Body of pancreas (tissue), 4 donors: Measurements from ENCODE around the gene CDKL4.

Experiments
- CTCF ChIP-seq, 7 experiments: fragments of 450-650 bp in 4 of 7; fragments of 200-600 bp in 3 of 7; sonication (generic) in 3 of 7; IDR thresholded peaks; one replicate each; pipeline ENCODE4 v1.5.1; 2016 to 2019; ENCODE audit warnings: antibody characterized with exemption in 7 of 7
- POLR2A ChIP-seq, 3 donors: fragments of 450-650 bp; IDR thresholded peaks; one replicate each; pipeline ENCODE4 v1.6.1; 2016; ENCODE audit warnings: antibody characterized with exemption in 3 of 3, mild to moderate bottlenecking in 2 of 3

DNA sequence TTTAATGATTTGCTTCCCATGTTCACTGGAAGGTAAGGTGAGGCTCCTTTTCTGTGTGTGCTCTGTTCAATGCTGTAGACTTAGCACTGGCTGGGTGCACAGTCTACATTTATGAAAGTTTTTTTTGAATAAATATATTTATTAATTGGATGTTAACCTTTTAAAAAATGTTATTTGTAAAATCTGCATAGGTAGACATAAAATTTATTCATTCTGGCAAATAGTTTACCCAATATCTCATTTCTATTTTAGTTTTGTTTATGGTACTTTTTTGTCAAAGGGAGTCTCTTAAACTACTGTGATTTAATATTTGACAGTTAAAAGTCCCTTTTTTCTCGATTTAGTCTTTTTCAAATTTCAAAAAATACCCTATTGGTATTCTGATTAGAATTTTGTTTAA is 19.9 kb downstream of the CDKL4 start:
- TF ChIP-seq CTCF (IDR thresholded peaks at IDR 0.05): no peak
- TF ChIP-seq POLR2A (IDR thresholded peaks at IDR 0.05): no peak
